Limb (tissue), 2 donors: Measurements from ENCODE around the gene CFAP58.
A peak's percentile ranks its signal among the peaks of the same experiment; 100 is the strongest.

Experiments used
- DNase-seq, 2 donors: peaks; one replicate each; pipeline ENCODE4 v3.0.0-alpha.2; 2016; ENCODE audit errors: extremely low spot score in 2 of 2

The CFAP58 gene

DNA sequence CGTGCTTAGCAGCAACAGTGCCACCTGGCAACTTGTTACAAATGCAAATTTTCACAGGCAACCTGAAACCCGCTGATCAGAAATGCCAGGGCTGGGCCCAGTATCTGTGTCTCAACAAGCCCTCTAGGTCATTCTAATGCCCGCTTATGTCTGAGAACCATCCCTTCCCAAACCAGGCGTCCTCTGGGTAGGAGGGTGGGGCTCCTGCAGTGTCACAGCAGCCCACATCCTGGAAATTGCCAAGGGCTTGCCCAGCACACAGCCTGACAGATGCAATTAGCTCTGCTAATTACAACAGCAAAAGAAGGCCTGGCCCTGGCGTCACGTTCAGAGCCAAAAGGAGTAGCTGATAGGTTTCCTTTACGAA, 31.2 kb upstream of the CFAP58 start:
- DNase-seq = no peak

DNA sequence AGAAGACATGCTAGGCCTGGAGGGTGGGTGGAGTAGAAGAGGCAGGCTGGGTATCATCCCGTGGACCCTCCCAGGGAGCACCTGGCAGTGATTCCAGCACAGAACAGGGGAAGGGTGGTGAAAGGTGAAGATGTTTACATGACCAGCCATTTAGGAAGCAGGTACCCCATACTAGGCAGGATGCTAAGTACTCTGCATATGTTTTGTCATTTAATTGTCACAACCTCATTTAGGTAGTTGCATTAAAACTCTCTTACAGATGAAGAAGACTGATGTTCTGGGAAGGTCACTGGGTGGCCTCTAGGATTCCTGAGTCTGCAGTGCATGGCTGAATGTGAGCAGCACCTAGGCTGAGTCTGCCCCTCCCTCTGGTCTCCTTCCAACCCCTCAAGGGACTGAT, 30.5 kb upstream of the CFAP58 start:
- DNase-seq = no peak

DNA sequence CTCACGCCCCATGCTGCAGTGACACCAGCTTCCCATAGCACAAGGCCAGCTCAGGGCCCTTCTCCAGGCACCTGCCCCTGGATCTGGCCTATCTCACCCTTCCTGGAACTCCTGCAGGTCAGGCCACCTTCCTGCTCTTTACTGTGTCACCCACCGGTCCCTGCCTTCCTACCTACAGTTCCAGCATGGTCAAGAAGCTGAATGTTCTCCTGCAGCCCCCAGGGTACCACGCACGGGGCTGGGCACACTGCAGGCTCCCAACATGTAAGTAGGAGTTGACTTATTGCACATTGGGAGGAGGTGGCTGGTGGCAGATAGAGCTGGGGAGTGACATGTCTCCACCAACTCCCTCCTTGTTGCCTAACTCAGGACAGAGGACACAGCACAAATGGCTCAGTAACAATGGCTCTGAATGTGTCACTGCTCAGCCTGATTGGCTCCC, 29.9 kb upstream of the CFAP58 start:
- no peak for DNase-seq

DNA sequence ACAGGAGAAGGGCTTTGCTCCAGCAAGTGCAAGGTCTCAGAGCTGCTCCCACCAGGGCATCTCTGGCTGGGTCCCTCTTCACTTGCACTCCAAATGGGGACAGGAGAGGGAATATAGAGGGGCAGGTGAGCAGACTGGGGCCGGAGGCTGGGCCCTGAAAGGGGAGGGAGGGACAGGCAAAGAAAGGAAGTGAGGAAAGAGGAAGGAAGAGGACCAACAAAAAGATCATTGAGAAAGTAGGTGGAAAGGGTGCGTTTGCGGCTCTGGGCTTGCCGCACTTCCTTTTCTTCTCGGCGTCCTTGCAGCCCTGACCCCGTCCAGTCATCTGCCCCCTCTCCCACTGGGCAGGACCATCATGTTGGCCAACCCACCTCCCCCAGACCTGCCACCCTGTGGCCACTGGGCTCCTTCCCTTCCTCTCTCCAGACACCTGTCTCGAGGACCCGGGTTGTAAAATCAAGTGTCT, 29.4 kb upstream of the CFAP58 start:
- no peak for DNase-seq

DNA sequence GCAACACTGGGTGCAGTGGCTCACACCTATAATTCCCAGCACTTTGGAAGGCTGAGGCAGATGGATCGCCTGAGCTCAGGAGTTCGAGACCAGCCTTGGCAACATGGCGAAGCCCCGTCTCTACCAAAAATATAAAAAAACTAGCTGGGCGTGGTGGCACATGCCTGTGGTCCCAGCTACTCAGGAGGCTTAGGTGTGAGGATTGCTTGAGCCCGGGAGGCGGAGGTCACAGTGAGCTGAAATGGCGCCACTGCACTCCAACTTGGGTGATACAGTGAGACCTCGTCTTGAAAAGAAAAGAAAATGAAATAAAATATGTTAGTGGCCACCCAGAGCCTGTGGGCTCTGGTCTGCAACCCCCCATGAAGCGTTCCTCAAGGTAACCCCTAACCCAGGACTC, 28.7 kb upstream of the CFAP58 start:
- DNase-seq = no peak

DNA sequence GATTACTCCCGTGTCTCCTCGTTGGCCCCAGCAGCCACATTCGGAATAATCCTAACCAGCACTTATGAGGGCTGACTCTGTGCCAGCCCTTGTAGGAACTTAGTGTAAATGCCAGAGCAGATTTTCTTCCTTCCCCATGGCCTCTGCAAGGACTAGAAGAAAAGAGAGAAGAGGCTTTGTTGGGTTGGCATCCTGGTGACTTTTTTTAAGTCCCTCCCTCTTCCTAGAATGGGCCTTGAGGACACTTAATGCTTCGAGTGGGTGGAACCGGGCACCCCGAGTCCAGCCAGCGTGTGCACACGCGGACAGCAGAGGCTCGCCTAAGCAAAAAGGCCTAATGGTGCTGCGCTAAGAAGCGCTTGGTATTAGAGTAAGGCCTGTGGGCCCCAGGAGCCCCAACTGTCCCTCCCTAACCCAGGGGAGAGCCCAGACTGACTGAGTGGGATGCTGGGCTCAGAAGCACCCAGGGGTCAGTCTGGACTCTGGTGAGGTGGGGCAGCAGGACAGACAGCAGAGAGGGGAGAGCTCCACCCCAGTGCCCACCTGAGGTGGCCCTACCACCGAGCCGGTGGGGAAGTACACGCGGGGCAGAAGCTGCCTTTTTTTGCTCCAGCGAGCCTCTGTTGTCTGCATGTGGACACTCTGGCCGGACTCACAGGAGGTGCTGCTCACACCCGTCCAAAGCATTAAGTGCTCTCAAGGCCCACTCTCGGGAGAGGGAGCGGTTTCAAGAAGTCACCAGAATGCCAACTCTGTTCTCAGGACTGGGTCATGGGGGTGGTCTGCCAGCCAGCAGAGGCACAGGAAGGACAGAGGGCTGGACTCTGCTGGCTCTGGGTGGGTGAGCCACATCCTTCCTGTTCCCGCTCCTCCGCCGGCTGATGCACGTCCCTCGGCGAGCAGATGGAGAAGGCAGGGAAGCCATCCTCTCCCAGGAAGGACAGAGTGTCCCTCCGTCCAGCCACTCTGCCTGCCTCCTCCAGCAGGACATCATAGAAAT, 27.9 kb upstream of the CFAP58 start:
- no peak for DNase-seq

DNA sequence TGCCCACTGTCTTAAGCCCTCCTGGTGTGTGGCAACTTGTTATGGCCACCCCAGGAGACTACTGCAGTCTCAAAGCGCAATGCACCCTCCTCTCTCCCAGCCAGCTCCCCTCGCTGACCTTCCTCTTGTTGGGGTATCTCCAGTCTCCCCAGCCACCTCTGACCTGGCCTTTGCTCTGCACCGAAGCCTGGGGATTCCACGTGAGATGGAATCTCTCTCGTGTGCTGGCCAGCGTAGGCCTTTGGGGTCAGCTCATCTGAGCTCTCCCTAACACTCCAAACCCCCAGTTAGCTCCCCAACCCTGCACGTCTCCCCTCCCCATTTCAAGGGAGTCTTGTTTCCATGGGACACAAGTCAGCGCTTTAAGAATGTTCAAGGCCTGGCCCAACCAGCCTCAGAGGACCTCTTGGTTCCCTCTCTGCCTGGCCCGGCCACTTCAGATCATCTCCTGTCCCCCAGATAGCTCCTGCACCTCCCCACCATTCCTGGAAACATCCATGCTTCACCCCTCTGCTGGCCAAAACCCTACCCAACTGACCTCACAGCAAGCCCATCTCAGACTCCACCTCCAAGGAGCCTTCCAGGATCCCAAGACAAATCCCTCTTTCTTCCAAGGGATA, 26.5 kb upstream of the CFAP58 start:
- DNase-seq = no peak

DNA sequence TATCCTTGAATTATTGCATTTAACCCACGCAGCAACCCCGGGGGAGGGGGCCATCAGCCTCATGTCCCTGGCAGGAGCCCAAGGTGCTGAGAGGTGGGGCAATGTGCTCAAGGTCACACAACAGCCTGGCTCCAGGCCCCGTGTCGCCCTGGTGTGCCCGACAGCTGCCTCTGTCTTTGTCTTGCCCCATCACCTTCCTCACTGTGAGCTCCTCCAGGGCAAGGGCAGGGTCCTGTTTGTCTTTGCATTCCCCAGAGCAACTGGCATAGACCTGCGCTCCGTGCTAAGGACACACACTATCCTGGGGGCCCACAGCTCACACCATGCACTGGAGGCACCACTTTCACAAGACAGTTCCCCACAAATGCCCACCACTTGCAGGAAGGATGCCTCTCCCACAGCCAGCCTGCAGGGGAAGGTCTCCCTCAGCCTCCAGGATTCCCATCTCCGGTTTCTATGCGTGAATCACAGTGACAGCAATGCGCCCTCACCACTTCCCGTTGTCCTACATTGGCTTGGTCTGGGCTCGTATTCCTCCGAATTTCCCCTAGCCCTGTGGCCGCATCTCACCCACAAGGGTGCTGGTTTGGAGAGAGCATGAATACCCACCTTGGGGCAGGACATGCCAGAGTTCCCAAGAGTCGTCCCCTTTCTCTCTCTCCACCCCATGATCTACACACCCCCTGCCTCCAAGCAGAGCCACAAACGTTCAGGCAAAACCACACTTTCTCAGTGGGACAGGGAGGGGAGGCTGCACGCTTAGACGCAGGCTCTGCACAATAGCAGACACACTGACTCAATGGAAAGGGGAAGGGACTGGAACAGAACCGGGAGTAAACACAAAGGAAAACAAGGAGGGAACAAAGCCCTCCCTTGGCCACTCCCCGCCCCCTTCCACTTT, 25.6 kb upstream of the CFAP58 start:
- peak in 1 of 2 donors; percentile 69 for DNase-seq

DNA sequence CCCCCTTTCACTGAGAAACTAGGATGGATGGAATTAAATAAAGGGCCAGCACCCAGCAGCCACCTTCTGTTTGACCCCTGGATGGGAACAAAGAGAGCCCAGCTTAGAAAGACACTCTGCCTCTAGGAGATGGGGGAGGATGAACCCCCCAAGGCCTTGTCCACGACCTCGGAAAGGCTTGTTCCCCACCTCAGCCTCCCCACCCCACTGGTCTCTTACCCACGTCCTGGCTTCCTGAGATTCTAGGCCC, 25.1 kb upstream of the CFAP58 start:
- no peak for DNase-seq

DNA sequence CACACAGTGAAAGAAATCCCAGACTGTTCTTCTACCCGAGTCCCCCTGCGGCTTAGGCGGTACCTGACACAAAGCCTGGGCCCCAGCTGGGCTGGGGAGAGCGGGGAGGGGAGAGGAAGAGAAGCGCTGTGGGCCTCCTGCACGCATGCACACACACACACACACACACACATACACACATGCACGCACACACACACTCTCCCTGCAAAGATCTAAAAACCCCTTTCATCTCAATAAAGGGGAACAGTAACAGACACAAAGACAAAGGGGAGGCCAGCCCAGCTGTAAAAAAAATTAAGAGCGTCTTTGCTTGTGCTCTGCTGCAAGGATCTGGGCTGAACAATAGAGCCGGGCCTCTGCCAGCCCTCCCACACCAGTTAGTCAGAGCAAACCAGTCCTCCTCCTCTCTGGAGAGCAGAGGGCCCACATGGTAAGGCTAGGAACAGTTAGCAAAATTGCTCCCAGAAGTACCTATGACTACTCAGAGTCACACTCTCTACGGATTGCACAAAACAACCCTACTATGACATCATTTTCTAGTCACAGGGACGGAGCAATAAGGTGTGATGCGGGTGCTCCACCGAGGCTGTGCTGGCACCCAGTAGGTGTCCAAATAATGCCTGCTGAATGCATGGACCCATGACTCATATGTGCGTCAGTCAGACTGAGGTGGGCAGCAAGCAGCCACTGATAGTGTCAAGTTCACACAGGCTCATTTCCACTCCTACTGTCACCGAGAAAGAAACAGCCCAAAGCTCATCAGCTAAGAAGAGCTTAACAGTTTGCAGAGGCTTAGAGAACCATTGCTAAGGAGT, 24.5 kb upstream of the CFAP58 start:
- peak; percentile 50 to 82 for DNase-seq

DNA sequence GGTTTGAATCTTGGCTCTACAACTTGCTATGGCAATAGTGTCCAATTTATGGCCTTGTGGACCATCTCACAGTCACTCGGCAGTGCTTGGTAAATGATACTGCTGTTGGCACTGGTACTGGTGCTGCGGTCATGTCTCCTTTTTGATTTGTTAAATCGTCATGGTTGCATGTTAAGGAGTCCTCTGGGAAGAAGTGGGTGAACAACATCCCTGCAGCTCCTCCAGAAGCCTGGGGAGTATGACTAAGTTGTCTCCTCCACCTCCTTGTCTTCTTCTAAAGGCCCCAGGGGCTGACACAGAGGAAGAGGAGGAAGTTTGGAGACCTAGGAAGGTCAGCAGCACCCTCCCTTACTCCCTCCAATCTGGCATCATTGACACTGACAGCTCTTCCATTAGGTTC, 23.9 kb upstream of the CFAP58 start:
- DNase-seq = peak in 1 of 2 donors; percentile 36

DNA sequence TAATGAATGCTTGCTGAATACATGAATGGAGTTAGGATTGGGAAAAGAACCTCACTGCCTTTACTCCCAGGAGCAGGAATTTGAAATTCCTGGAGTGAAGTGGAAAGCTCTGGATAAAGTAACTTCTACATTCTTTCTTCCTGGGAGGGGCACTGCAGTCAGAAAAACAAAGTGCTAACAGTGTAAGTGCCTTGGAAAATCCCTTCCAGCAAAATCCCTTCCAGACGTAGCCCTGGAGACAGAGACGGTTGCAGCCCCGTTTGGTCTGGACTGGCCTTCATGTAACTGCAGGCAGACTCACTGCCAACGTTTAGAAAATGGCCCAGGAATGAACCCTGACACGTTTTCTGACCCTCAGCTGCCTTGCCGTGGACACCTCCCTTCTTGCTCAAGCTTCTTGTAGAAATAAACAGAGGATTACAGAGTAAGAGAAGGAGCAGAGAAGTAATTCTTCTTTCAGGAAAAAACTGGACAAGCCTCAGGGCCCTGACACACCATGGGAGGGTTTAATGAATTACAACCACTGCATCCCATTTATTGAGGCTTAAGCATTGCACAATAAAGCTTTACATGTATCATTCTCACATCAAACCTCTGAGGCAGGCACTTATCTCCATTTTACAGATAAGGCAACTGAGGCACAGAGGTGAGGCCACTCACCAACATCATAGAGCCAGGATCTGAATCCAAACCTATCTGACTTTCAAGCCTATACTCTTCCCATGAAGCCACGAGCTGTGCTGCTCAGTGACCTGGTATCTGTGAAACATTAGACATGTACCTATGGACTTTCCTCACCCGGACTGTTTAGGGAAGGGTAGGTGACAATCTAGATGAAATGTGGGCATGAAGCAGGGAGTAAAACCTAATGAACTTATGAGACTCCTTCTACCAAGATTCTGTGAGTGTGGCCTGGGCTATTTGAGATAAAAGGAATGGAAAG, 23.2 kb upstream of the CFAP58 start:
- DNase-seq = peak; percentile 56 to 73

DNA sequence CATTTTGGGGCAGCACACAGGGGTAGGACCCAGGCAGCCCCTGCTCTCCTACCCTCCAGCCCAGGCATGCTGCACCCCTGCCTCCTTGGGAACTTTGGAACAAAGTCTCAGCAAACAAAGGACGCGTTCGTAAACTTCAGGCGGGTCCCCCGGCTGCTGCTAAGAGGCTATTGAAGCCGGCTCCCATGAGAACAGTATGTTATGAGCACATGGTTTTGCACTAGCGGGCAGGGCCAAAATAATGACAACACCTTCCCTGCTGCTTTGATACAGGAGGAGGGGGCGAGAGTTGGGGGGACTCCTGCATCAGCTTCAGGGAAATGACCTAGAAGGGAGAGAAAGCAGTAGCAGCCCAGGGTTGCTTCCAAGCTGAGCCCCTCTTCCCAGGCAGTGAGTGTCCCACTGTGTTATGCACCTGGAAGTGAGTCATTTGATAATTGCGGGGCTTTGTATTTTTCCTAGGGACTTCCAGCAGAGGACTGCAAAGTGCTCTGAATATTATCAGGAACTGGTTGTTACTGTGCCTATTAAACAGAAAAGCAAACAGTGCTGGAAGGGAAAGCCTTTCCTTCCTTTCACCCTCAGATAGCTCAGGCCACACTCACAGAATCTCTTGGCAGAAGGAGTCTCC, 22.3 kb upstream of the CFAP58 start:
- peak in 1 of 2 donors; percentile 70 for DNase-seq

DNA sequence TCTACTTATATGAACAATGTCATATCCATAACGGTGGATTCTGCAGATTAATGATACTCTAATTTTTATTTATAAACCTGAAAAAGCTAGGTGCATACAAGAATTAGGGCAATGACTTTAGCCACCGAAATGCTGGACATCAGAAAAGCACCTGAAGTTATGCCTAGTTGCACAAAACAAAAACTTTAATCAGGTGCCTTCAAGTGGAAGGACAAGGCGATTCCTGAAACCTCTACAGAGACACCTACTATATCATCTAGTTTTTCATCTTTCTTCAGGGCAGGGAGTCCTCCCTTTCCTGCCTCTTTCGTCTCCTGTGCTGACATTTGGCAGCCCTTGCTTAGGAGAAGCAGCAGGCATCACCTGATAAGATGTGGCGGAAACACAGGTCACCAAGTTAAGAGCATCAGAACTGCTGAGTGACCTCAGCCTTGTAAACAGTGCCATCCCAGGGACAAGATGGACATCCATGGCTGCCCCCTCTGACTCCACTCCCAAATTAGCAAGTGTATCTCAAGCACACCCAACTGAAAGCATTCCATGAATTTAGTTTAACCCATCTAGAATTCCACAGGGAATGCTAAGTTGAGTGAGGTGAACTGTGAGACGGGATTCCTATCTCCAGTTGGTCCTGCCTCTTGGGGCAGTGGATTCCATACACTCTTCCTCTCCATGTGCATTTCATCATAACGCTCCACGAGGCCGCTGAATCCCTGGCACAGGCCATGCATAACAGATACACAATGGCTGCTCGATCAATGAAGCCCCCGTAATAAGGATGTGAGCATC, 21.2 kb upstream of the CFAP58 start:
- DNase-seq = peak in 1 of 2 donors; percentile 21

DNA sequence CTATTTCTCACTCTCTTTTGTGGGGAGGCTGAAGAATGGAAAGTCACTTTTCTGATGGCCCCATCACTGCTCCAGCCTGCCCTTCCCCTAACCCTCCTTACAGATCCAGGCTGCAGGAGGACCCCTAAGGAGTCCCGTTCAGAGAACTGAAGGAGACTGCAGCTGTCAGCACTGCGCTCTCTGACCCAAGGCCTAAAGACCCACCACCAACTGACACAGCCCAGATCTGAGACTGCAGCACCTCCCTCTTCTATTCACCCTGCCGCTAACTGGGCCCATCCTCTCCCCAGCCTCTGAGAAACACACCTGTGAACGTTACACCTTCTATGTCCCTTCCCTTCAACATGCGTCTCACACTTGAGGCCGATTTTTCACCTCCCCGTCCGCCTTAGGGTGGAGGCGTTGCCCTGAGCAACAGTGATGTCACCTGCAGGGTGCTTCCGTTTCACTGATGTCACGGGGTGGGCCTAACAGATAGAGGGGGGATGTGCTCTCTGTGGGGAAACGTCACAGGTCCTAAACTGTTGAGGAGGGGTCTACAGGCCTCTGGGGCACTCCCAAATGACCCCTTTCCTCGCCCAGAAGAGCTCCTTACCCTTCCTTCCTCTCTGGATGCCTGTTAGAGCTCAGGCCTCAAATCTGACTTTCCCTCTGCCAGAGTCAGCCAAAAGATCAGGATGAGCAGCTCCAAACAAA, 20.5 kb upstream of the CFAP58 start:
- DNase-seq = no peak

DNA sequence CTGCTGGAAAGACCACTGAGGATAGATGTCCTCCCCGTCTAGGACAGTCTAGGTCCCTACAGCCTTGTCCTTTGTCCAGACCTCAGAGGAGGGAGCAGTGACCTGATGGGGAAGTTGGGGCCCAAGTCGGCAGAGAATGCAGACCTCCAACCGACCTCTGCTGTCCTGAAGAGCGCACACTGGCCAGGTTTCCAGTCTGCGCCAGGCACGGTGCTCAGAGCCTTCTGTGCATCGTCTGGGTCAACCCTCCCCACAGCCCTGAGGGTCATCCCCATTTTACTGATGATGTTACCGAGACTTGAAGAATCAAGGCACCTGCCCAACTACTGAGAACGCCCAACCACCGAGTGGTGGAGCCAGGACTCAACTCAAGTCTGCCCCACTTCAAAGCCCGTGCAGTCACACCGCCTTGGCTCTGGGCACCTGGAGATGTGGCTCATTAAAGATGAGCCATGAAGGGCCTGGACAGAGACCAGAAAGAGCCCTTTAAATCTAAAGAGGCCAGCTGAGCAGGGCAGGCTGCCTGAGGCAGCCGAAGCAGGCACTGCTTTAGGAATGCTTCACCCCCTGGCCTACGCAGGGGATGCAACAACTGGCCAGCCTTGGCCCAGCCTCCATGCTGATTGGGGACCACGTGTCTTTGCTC, 19.8 kb upstream of the CFAP58 start:
- peak in 1 of 2 donors; percentile 15 for DNase-seq

DNA sequence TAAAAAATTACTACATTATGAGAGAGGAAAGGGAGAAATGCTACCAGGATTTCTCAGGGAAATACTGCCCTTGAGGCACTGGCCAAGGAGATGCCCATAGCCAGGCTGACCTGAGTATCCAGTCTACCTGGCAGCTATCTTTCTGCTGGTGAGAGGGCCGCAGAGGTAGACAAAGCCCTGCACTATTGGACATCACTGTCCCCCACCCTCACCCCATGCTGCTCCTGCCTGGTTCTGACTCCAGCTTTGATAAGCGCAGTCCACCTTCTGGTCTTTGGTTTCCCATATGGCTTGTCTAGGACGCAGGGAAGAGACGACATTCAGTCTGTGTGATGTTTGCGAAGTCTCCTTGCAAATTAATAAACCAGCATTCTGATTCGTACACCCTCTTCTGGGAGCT, 19.1 kb upstream of the CFAP58 start:
- DNase-seq = no peak
